C4-2B (cell line): Measurements from ENCODE around the gene JARID2.
A peak's percentile ranks its signal among the peaks of the same experiment; 100 is the strongest.

Experiments
- H3K27ac ChIP-seq: fragments of 450-650 bp; 2 replicates; pipeline ENCODE4 v1.5.1; 2017
- CTCF ChIP-seq: fragments of 450-650 bp; conservative IDR thresholded peaks from 2 replicates; pipeline ENCODE4 v1.5.1; 2017; ENCODE audit warnings: mild to moderate bottlenecking
- ZFX ChIP-seq: fragments of 450-650 bp; IDR thresholded peaks from 2 replicates; pipeline ENCODE4 v1.6.1; 2017

Gene JARID2

GRCh38 chr6:15378272-15378671 lies 132.4 kb downstream of the JARID2 start:
- TF ChIP-seq ZFX, result no peak
- TF ChIP-seq CTCF, result no peak
- no peak overlapping the region for H3K27ac ChIP-seq

GRCh38 chr6:15378866-15379265 lies 133.0 kb downstream of the JARID2 start:
- H3K27ac ChIP-seq, result no peak overlapping the region
- TF ChIP-seq ZFX, result no peak
- TF ChIP-seq CTCF, result no peak

GRCh38 chr6:15380351-15380750 lies 134.5 kb downstream of the JARID2 start:
- TF ChIP-seq ZFX (no peak), CTCF (no peak)
- H3K27ac ChIP-seq, result no peak overlapping the region

GRCh38 chr6:15382089-15382488 lies 136.2 kb downstream of the JARID2 start:
- no peak for TF ChIP-seq ZFX
- no peak for TF ChIP-seq CTCF
- no peak overlapping the region for H3K27ac ChIP-seq

- H3K27ac ChIP-seq, result no peak overlapping the region
- TF ChIP-seq CTCF (no peak), ZFX (no peak)
These were observed 136.8 kb downstream of the JARID2 start for GRCh38 chr6:15382712-15383111.

GRCh38 chr6:15384901-15385300 lies 139.0 kb downstream of the JARID2 start:
- H3K27ac ChIP-seq, result 0 out of 2 replicates have a peak overlapping the region, but pooled peaks have one; percentile 5
- no peak for TF ChIP-seq ZFX
- no peak for TF ChIP-seq CTCF

- TF ChIP-seq CTCF, result no peak
- TF ChIP-seq ZFX, result no peak
- no peak overlapping the region for H3K27ac ChIP-seq
These were observed 139.7 kb downstream of the JARID2 start for GRCh38 chr6:15385521-15385920.
